GM21528 (cell line): Measurements from ENCODE around the gene GJB5.
"Not testable (repeated sequence)": the region's sequence is repeated elsewhere in the genome, so short reads cannot be mapped to it uniquely, and the experiment has no call there.

Source experiments
- ATAC-seq: cut with Tn5 transposase; IDR thresholded peaks from one replicate; pipeline ENCODE4 v1.9.1; 2021; ENCODE audit warnings: mild to moderate bottlenecking, moderate library complexity; ENCODE audit not compliant: unreplicated experiment, low FRiP score

Gene GJB5

GRCh38 chr1:34754964-34755637 lies at the start of gene GJB5:
Gene GJB5 (plus strand): TSS chr1:34755047. CDS start chr1:34757331, 2,284 bp downstream.
- no peak for ATAC-seq

- no peak for ATAC-seq
Observed at GRCh38 chr1:34705077-34705476, 49.8 kb upstream of the GJB5 start.

GRCh38 chr1:34708106-34708505 lies 46.7 kb upstream of the GJB5 start:
- ATAC-seq = no peak

GRCh38 chr1:34709547-34709946 lies 45.3 kb upstream of the GJB5 start:
- no peak for ATAC-seq

- no peak for ATAC-seq
Observed at GRCh38 chr1:34710812-34711211, 44.0 kb upstream of the GJB5 start.

GRCh38 chr1:34711485-34711884 lies 43.4 kb upstream of the GJB5 start:
- no peak for ATAC-seq

GRCh38 chr1:34712007-34712688 lies 42.7 kb upstream of the GJB5 start:
- no peak for ATAC-seq

GRCh38 chr1:34713443-34713842 lies 41.4 kb upstream of the GJB5 start:
- no peak for ATAC-seq

- ATAC-seq = no peak
Observed at GRCh38 chr1:34714386-34714785, 40.5 kb upstream of the GJB5 start.

GRCh38 chr1:34715139-34715538 lies 39.7 kb upstream of the GJB5 start:
- no peak for ATAC-seq

- no peak for ATAC-seq
Observed at GRCh38 chr1:34721241-34721640, 33.6 kb upstream of the GJB5 start.

GRCh38 chr1:34721646-34722355 lies 33.0 kb upstream of the GJB5 start:
- ATAC-seq = no peak

- no peak for ATAC-seq
Observed at GRCh38 chr1:34726861-34727260, 28.0 kb upstream of the GJB5 start.

- no peak for ATAC-seq
Observed at GRCh38 chr1:34730485-34730884, 24.4 kb upstream of the GJB5 start.

- not testable (repeated sequence) for ATAC-seq
Observed at GRCh38 chr1:34732831-34733230, 22.0 kb upstream of the GJB5 start.

GRCh38 chr1:34736692-34737091 lies 18.2 kb upstream of the GJB5 start:
- no peak for ATAC-seq

- ATAC-seq = not testable (repeated sequence)
Observed at GRCh38 chr1:34737236-34737635, 17.6 kb upstream of the GJB5 start.

- no peak for ATAC-seq
Observed at GRCh38 chr1:34739613-34740012, 15.2 kb upstream of the GJB5 start.

GRCh38 chr1:34740161-34740868 lies 14.5 kb upstream of the GJB5 start:
- no peak for ATAC-seq

GRCh38 chr1:34742667-34743270 lies 12.1 kb upstream of the GJB5 start:
- ATAC-seq = no peak

GRCh38 chr1:34743775-34744174 lies 11.1 kb upstream of the GJB5 start:
- ATAC-seq = no peak
